ENCODE results near the gene CDC37L1.
"Not testable (repeated sequence)": the region's sequence is repeated elsewhere in the genome, so short reads cannot be mapped to it uniquely, and the experiment has no call there.

DNA sequence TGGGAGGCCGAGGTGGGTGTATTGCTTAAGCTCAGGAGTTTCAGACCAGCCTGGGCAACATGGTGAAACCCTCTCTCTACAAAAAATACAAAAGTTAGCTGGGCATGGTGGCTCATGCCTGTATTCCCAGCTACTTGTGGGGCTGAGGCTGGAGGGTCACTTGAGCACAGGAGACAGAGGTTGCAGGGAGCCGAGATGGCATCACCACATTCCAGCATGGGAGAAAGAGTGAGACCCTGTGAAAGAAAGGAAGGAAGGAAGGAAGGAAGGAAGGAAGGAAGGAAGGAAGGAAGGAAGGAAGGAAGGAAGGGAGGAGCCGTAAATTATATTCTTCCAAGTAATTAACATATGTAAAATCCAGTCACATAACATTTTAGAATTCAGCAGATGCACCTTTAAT is 23.2 kb upstream of the CDC37L1 start:
- TF ChIP-seq POLR2A (IDR thresholded peaks at IDR 0.05) = not testable (repeated sequence)
- TF ChIP-seq, protein P1, sequence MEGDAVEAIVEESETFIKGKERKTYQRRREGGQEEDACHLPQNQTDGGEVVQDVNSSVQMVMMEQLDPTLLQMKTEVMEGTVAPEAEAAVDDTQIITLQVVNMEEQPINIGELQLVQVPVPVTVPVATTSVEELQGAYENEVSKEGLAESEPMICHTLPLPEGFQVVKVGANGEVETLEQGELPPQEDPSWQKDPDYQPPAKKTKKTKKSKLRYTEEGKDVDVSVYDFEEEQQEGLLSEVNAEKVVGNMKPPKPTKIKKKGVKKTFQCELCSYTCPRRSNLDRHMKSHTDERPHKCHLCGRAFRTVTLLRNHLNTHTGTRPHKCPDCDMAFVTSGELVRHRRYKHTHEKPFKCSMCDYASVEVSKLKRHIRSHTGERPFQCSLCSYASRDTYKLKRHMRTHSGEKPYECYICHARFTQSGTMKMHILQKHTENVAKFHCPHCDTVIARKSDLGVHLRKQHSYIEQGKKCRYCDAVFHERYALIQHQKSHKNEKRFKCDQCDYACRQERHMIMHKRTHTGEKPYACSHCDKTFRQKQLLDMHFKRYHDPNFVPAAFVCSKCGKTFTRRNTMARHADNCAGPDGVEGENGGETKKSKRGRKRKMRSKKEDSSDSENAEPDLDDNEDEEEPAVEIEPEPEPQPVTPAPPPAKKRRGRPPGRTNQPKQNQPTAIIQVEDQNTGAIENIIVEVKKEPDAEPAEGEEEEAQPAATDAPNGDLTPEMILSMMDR (IDR thresholded peaks at IDR 0.05) = not testable (repeated sequence)
